ENCODE measurements around the gene KCNK16.
"Not testable (repeated sequence)": the region's sequence is repeated elsewhere in the genome, so short reads cannot be mapped to it uniquely, and the experiment has no call there.

Gene KCNK16

GRCh38 chr6:39304951-39305350 is 17.6 kb downstream of the KCNK16 start:
- DNase-seq, result no peak

GRCh38 chr6:39303425-39304153 is 18.9 kb downstream of the KCNK16 start:
- no peak for DNase-seq

GRCh38 chr6:39302669-39303424 is 19.7 kb downstream of the KCNK16 start:
- peak; percentile 29 for DNase-seq

GRCh38 chr6:39302011-39302410 is 20.5 kb downstream of the KCNK16 start:
- DNase-seq, result no peak

GRCh38 chr6:39301606-39302005 is 20.9 kb downstream of the KCNK16 start:
- no peak for DNase-seq

GRCh38 chr6:39300739-39301138 is 21.8 kb downstream of the KCNK16 start:
- no peak for DNase-seq

- no peak for DNase-seq
These were observed 24.4 kb downstream of the KCNK16 start for GRCh38 chr6:39298061-39298460.

GRCh38 chr6:39296745-39297640 is 25.5 kb downstream of the KCNK16 start:
- no peak for DNase-seq

- no peak for DNase-seq
These were observed 26.9 kb downstream of the KCNK16 start for GRCh38 chr6:39295611-39296011.

- DNase-seq, result no peak
These were observed 27.6 kb downstream of the KCNK16 start for GRCh38 chr6:39294899-39295298.

- no peak for DNase-seq
These were observed 28.4 kb downstream of the KCNK16 start for GRCh38 chr6:39294133-39294532.

- DNase-seq, result no peak
These were observed 29.9 kb downstream of the KCNK16 start for GRCh38 chr6:39292637-39293036.

- DNase-seq, result no peak
These were observed 33.0 kb downstream of the KCNK16 start for GRCh38 chr6:39289490-39289889.

GRCh38 chr6:39287601-39288000 is 34.9 kb downstream of the KCNK16 start:
- DNase-seq, result no peak

- DNase-seq, result not testable (repeated sequence)
These were observed 35.9 kb downstream of the KCNK16 start for GRCh38 chr6:39286596-39286995.

- no peak for DNase-seq
These were observed 39.7 kb downstream of the KCNK16 start for GRCh38 chr6:39282774-39283173.

- no peak for DNase-seq
These were observed 41.1 kb downstream of the KCNK16 start for GRCh38 chr6:39281312-39281980.

- peak; percentile 49 for DNase-seq
These were observed 42.2 kb downstream of the KCNK16 start for GRCh38 chr6:39280247-39280731.

- no peak for DNase-seq
These were observed 43.0 kb downstream of the KCNK16 start for GRCh38 chr6:39279539-39279938.

GRCh38 chr6:39276379-39276995 is 46.0 kb downstream of the KCNK16 start:
- DNase-seq, result no peak

- DNase-seq, result no peak
These were observed 47.6 kb downstream of the KCNK16 start for GRCh38 chr6:39274903-39275302.

GRCh38 chr6:39274471-39274870 is 48.0 kb downstream of the KCNK16 start:
- DNase-seq, result no peak

Measured in kidney glomerular epithelial cell (primary cell).